HG02943 (cell line): Measurements from ENCODE around the gene PVALEF.

Experiments
- ATAC-seq: cut with Tn5 transposase; IDR thresholded peaks from one replicate; pipeline ENCODE4 v1.9.1; 2021; ENCODE audit warnings: mild to moderate bottlenecking, low read depth, moderate library complexity; ENCODE audit not compliant: unreplicated experiment

Gene PVALEF

DNA sequence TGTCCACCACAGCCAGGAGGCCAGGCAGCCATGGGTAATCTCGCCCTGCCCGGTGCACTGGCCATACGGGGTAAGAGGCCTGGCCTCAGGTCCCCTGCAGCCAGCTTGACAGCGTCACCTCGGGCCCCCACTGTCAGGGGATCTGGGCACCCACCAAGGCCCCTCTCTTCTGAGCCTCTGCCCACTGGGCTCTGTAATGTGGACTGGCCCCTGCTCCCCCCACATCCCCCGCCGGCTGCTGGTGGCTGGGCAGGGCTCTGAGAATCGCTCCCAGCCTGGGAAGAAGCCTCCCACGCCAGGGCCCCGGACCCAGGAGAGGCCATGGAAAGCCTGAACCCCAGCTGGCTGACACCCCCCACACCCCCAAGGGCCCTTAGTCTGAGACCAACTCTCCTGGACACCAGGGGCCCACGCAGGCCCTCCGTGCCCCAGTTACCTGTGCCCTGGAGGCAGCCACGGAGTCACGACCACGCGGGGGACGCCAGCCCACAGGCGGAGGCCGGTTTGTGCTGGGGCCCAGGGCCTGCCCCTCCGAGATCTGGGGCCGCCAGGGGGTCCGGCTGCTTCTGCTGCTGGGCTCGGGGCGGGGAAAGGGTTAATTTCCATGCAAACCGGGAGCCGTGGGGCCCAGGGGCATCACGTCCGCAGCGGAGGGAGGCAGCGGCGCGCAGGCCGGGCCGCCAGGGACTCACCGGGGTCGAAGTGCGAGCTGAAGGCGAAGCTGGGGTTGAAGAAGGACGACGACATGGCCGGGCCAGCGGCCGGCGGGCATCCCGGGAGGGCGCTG is at the start of gene PVALEF:
Gene PVALEF, plus strand, starts transcription at position 262 of the 787 bp plus-strand sequence. CDS start 15,720 bp downstream, outside the sequence.
- ATAC-seq: no peak

DNA sequence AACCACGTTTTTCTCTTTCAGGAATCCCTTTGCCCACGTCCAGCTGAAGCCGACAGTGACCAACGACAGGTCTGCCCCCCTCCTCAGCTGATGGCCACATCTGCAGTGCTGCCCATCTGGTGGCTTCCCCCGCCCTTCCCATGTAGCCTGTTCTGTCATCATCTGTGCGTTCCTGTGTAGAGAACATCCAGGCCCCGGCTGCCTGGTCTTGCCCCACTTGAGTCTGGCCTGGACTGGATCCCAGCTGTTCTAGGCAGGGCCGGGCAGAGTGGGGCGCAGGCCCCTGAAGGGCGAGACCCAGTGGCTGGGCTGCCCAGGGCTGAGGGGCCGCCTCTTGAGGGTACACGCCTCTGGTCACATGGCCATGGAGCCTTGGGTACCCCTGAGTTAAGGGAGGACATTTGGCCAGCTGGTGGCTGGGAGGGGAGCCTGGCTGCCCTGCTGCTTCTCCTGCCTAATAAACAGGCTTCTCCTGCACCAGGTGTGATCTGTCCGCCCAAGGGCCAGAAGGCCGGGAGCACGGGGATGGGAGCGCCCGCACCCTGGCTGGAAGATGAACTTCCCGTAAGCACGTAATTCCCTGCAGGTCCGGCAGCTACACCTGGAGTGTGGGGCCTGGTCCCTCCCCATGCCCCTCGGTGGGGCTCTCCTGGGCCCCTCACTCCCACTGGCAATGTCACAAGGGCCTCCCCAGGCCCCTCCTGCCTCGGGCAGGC is 49.4 kb upstream of the PVALEF start:
- no peak for ATAC-seq

DNA sequence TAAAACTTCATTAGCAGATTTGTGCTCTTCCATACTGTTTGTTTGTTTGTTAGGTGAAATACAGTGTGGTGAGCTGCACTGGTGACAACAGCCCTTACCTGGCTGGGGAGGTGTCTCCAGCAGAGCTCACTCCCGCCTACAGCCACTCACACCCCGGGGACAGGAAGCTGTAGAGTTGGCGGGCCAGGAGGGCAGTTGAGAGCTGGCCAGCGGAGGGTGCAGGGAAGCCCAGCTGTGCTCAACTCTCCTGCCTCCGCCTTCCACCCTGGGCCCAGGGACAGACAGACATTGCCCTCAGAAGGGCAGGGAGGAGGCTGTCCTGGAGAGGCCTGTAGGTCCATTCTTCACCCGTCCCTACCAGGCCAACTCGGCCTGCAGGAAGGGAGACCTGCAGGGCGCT is 48.6 kb upstream of the PVALEF start:
- no peak for ATAC-seq

DNA sequence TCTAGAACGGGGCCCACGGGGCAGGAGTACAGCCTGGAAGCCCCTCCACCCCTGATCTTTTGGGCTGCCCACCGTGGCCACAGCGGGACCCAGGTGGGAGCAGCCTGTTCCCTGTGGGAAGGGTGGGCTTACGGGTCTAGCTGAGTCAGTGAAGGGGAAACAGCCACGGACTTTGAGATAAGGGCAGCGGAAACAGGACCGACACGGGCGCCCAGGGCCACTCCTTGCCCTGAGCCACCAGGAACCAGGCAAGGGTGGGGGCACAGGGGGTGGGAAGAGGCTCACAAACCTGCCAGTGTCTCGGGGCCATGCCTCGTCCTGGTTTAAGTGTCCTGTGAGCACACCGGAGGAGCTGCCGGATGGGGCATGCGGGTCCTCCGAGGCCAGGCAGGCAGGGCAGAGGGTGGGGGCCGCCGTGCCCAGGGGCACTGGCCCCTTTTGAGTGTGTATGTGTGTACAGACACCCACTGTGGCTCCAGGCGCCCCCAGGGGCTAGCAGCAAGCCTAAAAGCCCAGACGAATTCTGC is 47.6 kb upstream of the PVALEF start:
- ATAC-seq: no peak

DNA sequence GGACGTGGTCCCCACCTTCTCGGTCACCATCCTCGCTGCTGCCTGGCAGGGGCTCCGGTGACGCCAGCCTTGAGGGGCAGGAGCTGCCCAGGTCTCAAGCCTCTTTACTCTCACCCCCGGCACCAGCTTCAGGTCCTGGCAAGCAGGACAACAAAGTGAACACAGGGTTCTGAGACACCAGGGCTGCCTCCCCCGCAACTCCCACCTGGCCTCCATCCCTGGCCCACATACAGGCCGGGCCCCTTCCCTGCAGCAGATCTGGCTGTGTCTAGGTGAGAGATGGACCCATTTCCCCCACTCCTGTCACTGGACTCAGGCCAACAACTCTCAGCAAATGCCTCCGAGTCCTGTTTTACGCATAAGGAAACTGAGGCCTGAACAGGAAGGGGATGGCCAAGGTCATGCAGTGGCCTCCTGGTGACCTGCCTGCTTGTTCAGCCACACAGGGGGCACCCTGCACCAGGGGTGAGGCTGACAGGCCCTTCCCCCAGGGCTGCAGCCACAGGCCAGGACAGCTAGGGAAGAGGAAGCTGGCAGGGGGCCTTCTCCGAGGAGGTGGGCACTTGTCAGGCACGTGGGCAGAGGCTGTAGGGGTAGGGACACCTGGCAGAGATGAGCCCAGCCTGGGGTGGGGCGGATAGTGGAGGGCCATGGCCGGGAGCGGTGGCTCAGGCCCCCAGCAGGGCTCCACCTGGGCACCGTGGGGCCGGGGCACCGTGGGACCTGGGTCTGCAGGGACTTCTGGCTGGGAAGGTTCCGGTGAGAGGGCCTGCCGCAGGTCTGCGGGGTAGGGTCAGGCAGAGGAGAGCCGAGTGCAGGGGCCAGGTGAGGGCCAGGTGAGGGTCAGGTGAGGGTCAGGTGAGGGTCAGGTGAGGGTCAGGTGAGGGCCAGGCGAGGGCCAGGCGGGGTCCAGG is 46.7 kb upstream of the PVALEF start:
- no peak for ATAC-seq

DNA sequence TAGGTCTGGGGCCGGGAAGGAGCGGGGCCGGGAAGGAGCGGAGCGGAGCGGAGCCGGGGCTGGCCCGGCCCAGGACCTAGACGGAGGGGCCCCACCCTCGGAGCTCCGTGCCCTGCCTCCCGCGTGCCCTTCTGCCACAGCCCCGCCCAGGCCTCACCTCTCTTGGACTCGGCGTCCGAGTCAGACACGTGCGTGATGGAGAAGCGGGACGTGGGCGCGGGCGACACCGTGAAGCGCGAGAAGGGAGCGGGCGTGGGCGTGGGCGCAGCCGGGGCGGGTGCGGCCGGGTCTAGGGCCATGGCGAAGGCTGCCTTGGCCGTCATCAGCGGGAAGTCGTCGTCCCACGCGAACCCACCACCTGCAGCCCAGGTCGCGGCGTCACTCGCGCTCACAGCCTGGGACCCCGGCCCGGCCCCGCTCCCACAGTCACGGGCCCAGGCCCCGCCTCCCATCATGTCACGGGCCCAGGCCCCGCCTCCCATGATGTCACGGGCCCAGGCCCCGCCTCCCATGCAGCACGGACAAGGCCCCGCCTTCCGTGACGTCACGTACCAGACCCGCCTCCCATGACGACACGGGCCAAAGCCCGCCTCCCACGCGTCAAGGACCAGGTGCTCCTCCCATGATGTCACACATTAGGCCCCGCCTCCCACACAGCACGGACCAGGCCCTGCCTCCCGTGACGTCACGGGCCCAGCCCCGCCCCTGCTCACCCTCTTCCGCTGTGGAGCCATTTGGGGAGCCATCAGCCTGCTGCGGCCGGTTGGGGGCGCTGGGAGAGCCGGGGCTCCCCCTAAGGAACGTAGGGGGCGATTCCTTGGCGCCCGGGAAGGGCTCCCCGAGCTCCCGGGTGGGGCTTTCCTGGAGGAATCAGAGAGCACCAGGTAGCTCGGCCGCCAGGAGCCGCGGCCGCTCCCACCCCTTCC is 45.8 kb upstream of the PVALEF start:
- no peak for ATAC-seq

DNA sequence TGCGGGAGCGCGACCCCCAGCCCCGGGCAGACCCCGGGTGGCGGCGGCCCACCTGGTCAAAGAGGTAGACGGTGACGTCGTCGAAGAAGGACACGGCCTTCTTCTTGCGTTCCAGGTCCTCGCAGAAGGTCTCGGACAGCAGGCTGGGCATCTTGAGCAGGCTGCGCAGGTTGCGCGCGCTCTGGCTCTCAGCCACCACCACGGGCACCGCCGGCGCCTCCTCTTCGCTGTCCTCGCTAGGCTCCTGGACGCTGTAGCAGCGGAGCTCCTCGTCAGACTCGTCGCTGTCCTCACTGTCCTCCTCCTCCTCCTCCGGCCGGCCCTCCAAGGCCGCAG is 45.2 kb upstream of the PVALEF start:
- ATAC-seq: no peak

DNA sequence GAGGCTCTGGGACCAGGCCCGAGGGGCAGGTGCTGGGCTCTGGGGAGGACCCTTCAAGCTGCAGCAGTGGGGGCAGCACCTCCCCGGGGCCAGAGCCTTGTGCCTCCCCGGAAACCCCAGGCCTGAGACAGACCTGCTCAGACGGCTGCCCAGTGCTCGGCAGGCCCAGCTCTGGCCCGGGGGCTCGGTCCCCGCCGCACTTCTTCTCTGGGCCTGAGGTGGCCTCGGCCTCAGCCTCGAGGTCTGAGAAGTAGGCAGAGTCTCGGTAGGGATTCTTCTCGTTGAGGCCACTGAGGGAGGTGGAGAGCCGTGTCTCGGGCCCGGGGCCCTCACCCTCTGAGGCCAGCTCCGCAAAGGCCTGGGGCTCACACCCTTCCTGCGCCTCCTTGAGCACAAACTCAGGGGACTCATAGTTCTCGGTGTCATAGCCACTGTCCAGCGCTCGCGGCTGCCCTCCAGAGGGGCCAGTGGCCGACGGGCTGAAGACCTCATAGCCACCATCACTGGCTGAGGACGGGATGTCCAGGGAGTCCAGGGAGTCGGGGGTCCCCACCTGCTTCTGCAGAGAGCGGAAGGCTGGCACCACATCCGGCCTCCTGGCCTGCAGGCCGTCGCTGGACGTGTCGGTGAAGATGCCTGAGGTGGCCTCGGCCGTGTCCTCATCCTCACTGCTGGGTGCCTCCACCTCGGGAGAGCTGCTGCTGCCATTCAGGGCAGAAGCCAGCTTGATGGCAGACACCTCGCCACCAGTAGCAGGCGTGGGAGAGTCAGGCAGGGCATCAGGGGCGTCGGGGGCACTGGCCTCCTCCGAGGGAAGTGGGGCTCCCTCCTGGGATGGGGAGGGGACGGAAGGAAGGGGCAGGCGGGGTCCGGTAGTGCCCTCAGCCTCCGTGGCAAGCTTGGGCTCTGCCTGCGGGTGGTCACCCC is 44.3 kb upstream of the PVALEF start:
- no peak for ATAC-seq

DNA sequence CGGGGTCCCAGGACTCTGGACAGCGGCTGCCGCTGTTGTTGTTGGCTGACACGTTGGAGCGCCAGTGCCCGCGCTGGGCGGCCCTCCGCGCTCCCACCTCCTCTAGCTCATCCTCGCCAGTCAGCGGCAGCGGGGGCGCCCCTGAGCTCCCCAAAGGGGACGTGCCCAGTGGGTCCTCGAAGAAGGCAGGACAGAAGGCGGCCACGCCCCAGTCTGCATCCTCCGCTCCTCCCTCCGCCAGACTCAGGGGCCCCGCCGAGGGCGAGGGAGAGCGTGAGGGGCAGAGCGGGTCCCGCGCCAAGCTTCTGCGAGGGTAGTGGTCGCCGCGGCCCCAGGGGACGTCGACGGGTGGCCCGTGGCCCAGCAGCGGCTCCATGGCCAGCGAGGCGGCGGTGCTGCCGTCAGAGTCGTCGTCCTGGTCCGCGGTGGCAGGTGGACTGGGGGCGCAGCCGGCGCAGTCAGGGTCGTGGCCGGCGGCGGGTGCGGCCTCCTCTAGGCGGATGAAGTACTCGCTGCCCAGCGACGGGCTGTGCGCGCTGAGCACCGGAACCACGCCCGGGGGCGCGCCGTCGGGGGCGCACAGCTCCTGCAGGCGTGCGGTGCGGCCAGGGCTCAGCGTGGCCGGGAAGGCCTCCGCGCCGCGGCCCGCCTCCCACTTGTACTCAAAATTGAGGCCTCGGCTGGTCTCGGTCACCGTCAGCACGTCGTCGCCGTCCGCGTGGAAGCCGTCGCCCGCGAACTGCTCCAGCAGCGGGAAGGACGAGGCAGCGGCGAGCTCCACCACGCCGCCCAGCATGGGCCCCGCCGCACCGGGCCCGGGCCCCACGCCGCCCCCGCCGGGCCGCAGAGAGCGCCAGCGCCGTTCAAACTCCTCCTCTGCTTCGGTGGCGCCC is 43.2 kb upstream of the PVALEF start:
- ATAC-seq: no peak

DNA sequence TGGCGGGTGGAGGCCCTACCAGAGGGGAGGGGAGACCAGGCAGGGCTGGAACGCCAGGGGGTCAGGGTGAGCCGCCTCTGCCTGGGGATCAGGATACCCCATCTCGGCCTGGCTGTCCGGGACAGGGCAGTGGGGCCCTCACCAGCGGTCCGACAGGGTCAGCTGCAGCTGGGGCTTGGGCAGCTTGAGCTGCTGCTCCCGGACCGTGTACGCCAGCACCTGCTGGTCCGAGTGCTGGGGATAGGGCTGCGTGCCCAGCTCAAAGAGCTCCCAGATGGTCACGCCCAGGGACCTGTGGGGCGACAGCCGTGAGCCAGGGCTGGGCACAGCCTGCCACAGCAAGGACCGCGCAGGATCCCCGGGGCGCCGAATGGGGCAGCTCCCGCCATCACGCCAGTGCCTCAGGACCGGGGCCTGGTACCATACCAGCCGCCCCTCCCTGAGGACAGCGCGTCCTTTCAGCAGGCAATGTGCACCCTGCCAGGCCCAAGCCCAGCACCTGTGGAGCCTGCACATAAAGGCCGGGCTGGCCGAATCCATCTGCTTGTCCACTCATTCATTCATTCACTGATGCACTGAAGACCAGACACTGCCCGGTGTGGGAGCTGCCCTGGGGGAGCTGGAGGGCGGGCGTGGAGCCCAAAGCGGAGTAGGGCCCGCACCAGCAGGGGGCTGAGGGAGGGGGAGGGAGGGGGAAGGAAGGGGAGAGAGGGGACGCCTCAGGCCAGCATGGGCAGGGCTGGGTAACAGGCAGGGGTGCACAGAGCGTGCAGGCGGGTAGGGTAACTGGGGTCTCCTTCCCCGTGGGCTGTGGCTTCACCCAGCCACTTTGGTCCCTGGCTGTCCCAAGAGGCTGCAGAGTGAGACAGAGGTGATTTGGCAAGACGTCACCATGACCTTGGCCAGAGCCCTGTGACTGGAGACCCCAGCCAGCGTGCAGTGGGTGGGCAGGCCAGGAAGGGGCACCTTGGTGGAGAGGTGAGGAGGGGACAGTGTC is 42.0 kb upstream of the PVALEF start:
- ATAC-seq: no peak

DNA sequence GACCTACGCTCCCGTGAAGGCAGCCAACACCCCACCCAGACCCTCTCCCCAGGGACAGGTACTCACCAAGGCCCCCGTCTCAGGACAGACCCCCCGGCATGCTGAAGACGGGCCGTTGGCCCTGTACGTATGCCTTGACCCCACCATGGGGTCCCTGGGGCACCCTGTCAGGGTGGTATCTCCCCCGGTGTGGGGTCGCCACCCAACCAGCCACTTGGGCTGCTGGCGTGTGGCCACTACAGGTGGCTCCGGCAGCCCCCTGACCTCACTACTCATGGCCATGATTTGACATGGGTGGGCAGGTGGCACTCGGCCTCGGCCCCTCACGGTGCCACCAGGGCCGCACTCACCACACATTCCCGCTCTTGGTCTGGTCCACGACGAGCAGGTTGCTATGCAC is 40.9 kb upstream of the PVALEF start:
- ATAC-seq: no peak

DNA sequence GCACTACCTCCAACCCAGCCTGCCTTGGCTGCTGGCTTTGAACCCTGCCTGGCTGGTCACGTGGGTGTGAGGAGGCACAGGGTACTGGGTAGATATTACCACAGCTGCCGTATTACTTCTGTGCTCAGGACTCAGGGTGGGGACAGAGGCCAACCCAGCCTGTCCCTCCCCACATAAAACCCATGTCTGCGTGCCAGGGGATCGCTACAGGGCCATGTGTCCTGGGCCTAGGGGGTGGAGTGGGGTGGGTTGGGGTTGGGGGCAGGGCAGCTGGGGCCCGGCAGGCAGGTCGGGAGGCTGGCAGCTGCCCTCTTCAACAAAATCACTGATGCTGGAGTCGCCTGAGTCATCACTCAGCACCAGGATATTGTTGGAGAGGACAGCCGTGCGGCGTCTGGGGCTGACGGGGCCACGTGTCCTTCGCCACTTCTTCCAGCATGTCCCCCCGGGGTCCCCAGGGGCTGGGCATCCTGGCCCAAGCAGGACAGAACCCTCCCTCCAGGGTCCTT is 39.7 kb upstream of the PVALEF start:
- ATAC-seq: no peak

DNA sequence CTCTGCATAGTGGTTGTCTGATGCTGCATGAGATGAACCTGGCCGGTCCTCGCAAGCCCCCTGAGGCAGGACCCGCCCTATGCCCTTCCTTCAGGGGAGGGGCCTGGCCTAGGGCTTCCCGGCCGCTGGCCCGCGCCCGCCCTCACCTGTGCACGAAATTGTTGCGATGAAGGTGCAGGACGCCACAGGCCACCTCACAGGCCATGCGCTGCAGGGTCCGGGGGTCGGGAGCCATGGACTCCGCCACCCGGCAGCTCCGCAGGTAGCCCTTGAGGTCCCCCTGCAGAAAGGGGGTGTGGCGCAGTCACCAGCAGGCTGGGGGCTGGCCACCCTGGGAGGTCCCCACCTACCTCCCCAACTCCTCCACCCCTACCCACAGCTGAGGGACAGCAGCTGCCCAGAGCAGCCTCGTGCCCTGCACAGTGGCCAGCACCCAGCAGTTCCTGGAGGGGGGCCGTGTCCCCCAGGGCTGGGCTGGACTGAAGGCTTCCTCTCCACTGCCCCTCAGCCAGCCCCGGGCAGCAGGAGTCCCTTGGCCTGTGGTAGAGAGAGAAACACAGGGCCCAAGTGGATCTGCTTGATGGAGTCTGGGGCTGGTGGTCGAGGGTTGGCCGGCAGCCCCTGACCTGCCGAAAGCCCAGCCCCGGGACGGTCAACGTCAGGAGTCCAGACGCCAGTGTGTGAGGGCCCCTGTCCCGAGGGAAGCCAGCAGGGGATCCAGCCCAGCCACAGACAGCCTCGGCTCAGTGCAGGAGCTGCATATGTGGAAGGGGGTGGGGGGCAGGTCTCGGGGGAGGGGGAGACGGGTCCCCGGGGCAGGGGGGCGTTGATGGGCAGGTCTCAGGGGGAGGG is 38.8 kb upstream of the PVALEF start:
- no peak for ATAC-seq

DNA sequence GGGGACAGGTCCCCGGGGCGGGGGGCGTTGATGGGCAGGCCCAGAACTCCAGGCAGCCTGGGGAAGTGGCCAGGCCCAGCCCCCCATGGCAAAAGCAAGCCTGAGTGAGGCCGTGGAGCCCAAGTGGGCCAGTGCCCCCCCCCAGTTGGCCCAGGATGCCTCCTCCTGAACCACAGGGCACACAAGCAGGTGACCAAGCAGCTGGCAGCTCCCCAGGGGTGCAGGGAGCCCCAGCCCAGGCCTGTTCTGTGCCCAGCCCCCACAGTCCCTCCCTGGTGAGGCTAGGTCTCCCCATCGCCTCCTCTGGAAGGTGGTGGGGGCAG is 38.2 kb upstream of the PVALEF start:
- no peak for ATAC-seq

DNA sequence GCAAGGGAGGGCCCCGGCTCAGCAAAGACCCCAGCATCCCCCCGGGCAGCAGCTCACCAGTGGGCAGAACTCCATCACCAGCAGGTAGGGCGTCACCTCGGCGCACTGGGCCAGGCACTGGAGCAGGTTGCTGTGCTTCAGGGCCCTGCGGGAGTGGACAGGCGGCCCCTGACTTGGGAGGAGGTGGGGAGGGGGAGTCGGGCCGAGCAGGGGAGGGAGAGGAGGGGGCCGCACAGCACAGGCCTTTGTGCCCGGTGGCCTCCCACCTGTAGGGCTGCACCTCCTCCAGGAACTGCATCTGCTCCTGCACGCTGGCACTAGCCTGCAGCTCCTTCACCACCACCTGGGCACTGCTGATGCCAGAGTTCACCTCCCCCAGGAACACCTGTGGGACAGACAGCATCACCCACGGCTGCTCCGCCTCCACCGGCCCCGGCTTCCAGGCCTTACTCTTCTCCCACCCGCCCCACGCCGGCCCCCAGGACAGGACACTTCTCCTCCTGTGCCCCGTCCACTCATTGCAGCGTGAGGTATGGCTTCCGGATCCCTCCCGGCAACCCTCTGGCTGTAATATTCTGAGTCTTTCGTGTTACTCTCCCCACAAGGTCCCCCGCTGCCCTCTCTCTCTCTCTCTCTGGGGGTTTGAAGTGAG is 37.7 kb upstream of the PVALEF start:
- ATAC-seq: no peak
